GM21619 (cell line): Measurements from ENCODE around the gene FAM167B.

Experiments
- ATAC-seq: cut with Tn5 transposase; IDR thresholded peaks from one replicate; pipeline ENCODE4 v1.9.1; 2021; ENCODE audit not compliant: unreplicated experiment

FAM167B gene

GRCh38 chr1:32221980-32222755 is 24.9 kb upstream of the FAM167B start, which contains the start of the genes EIF3I and TMEM234:
Gene EIF3I (plus strand): TSS chr1:32222407. CDS start chr1:32222442, 35 bp downstream.
Gene TMEM234 (minus strand): TSS chr1:32222353. CDS start chr1:32222322, 31 bp downstream.
- ATAC-seq = peak; percentile 97

GRCh38 chr1:32223683-32224082 is 23.3 kb upstream of the FAM167B start:
- ATAC-seq = no peak

DNA sequence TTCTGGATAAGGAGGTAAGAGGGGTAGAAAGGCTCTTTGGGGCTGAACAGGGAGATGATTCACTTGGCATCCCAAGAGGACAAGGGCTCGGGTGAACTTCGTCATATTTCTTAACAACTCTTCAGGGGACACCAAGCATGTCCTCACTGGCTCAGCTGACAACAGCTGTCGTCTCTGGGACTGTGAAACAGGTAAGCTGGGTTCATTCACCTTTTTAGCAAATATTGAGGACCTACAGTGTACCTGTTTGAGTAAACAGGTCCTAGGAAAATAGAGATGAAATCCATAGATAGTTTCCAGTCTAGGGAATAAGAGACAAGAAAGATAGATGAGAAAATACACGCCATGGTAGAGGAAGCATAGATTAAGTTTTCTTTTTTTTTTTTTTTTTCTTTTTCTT is 22.7 kb upstream of the FAM167B start:
- ATAC-seq = no peak

GRCh38 chr1:32228771-32229170 is 18.3 kb upstream of the FAM167B start:
- no peak for ATAC-seq

GRCh38 chr1:32231843-32232432 is 15.1 kb upstream of the FAM167B start:
- ATAC-seq = no peak

GRCh38 chr1:32232558-32233304 is 14.3 kb upstream of the FAM167B start:
- ATAC-seq = no peak

GRCh38 chr1:32234792-32235191 is 12.2 kb upstream of the FAM167B start:
- no peak for ATAC-seq

DNA sequence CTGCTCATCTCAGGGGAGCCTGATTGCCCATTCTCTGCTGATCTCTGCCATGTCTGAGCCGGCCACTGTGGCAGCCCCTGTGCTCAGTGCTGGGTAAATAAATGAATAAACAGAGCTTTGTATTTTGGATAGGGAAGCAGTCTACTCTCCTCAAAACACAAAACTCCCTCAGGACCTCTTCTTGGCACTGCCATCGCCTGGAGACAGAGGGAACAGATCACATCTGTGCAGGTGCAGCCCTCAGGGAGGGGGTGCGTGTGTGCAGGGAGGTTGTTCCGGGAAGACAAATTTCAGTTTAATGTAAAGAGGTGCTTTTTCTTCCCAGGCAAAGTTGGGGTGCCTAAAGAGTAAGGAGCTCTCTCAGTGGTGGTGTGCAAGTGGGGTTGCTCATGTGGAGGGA is 7.7 kb upstream of the FAM167B start:
- ATAC-seq = no peak

GRCh38 chr1:32239790-32240139 is 7.3 kb upstream of the FAM167B start:
- ATAC-seq = no peak

DNA sequence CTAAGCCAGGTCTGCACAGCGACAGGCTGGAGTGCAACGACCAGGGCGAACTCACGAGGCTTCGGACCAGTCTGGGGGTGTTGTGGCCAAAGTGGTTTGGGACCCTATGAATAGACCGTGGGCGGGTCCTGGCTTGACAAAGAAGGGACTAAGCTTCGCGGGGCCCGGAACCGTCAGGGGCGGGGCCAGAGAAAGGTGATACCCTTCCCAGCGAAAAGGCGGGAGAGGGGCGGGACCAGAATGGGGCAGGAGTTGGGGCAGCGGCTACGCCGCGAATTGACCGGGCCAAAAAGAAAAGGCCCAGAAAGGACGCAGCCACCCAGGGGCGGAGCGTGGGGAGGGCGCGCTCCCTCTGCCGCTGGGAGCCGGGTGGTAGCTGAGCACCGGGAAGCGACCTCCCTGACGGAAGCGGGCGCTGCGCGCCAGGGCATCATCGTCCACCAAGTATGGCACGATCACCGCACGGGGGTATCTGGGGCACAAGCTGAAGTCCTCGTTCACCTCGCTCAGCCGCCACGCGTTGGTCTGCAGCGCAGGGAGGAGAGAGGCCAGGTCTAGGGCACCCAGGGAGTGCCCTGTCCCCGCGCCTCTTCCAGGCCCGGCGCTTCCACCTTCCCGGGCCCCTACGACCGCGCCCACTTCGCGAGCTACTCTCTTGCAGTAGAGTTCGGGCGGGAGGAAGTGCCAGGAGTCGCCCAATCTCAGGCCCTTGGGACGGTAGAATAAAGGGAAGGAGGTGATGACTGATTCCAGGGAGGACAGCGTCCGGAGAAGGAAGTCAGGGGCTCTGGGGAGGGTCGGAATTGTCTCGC is 6.7 kb upstream of the FAM167B start:
- ATAC-seq = peak; percentile 45

DNA sequence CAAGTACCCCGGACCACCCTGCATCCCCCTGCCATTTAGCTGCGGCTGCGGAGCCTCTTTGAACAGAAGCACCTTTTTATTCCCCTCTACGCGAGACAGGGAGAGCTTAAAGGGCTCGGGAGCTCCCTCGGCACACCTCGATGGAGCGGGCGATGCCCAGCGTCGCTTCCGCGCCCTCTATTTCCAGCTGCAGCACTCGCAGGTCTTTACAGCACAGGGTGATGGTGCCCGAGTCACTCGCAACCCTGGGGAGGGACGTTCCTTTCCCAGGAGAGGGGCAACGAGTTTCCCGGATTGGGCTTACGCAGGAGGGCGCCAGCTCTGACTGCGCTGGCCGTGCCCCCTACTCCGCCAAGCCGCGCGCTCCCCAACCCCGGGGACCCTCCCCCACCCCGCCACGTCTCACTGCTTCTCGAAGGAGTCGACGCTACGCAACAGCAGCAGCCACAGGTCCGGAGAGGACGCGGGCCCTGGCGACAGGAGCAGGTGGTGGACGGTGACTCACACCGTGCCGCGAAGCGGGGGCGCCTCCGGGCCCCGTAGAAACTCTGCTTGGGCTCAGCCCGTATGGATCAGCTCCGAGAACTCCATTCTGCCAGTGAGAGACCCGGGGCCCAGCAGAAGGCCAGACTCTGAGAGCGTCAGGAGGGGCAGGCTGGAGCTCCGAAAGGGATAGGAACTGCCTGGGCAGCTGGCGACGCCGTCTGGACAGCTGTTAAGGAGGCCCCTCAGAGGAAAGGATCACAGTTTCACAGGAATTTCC is 5.8 kb upstream of the FAM167B start:
- ATAC-seq = peak; percentile 45

DNA sequence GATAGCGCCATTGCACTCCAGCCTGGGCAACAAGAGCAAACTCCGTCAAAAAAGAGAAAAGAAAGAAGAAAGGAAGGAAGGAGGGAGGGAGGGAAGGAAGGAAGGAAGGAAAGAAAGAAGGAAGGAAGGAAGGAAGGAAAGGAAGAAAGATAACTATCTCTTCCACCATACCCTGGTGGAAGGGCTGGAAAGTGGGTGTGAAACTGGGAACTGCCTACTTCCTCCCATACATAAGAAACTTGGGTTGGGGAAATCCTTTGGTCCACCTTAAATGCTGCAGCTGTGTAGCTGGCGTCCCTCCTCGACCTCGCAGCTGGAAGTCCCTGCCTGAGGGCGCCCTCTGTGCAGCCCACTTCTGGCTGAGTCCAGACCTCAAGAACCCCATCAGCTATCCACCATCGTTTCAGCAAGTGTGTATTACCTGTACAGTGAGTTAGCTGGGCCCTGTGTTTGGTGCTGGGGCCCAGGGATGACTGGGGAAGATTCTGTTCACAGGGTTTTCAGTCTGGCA is 4.6 kb upstream of the FAM167B start:
- ATAC-seq = no peak

- no peak for ATAC-seq
These were observed 430 bp downstream of the FAM167B start for GRCh38 chr1:32247452-32247851.

DNA sequence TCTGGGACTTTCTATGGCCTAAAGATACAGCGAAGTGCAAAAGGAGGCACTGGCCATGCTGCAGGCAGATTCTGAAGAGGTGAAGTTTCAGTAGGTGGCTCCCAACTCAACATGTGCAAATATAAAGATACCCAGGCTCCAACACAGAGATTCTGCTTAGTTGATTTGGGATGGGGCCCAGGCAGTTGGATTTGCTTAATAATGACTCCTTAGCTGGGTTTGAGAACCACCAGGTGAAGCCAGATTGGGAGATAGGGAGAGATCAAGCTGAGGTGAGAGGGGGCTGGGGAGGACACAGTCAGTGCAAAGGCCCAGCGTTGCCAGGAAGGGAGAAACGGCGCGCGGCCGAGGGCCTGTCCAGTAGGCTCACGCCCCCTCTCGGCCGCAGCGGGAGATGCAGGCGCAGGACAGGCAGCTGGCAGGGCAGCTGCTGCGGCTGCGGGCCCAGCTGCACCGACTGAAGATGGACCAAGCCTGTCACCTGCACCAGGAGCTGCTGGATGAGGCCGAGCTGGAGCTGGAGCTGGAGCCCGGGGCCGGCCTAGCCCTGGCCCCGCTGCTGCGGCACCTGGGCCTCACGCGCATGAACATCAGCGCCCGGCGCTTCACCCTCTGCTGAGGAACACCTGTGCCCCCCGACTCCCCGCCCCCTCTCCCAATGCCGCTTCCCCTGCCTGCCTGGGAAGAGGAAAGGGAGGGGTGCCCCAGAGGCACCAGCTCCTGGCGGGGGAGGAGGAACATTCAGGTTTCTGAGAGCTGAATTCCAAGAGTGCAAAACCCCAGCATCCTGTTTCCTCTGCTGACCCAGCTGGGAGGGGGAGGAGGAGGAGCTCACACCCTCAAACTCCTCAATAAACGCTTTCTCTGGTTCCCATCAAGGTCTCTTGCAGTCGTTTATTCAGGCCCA is 1.2 kb downstream of the FAM167B start:
- ATAC-seq = no peak

- ATAC-seq = peak; percentile 44
These were observed 3.0 kb downstream of the FAM167B start for GRCh38 chr1:32249831-32250525.

- peak; percentile 26 for ATAC-seq
These were observed 4.1 kb downstream of the FAM167B start, which contains the start of gene LCK for GRCh38 chr1:32250893-32251716. Gene LCK (plus strand): TSS chr1:32251265. CDS start chr1:32274330, 23,065 bp downstream.
